GM13977 (cell line): Measurements from ENCODE around the gene ZNF423.
A peak's percentile ranks its signal among the peaks of the same experiment; 100 is the strongest.

Experiments
- DNase-seq: peaks from one replicate; pipeline ENCODE4 v3.0.0; 2012; ENCODE audit warnings: low spot score
- CTCF ChIP-seq: IDR thresholded peaks from 2 replicates; pipeline ENCODE4 v1.5.1; 2012; ENCODE audit warnings: mild to moderate bottlenecking, control low read depth; ENCODE audit not compliant: insufficient read depth; ENCODE audit errors: extremely low read depth, missing control alignments
- in situ Hi-C: fragments of 300-500 bp; cut with MboI; formaldehyde crosslinking; loops from one replicate; pipeline ENCODE4 v1.12.0; 2022; ENCODE audit warnings: low sequenced_read_pairs, low pct_unique_long_range_greater_than_20kb, mixed read lengths, inconsistent platforms; ENCODE audit not compliant: unreplicated experiment

The ZNF423 gene

DNA sequence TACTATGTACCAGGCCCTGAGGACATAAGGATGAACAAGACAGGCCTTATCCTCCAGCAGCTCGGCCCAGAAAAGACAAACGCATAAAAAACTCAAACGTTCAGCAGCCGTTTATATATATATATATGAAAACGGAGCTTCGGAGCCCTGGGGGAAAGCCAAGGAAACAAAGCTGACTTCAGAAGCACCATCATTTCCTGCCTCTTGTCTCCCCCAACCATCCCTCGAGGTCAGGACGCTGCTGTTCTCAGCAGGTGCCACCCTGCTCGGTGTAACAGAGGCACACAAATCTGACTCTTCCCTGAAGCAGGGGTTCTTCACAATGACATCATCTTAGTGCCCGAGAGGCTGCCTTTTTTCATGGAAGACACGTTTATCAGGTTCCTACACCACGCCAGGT is 146.9 kb downstream of the ZNF423 start:
- TF ChIP-seq CTCF, result no peak
- in situ Hi-C loops, result no loop called here
- DNase-seq, result no peak

DNA sequence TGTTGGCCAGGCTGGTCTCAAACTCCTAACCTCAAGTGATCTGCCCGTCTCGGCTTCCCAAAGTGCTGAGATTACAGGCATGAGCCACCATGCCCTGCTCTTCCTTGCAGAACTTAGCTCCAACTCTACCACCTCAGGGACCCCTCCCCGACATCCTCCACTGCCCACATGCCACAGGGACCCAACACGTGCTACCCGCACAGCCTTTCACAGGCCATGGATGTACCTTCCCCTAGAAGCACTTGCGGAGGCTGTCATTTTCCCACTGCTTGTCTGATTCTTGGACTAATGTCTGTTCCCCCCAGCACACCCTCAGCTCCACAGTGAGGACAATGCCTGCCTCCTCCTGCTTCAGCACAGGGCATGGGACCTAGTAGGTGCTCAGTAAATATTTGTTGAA is 147.4 kb downstream of the ZNF423 start:
- DNase-seq, result no peak
- TF ChIP-seq CTCF, result no peak
- in situ Hi-C loops, result no loop called here

- no peak for TF ChIP-seq CTCF
- no peak for DNase-seq
- in situ Hi-C loops, result no loop called here
These were observed 149.1 kb downstream of the ZNF423 start for GRCh38 chr16:49706620-49707355.

GRCh38 chr16:49704586-49705155 is 151.2 kb downstream of the ZNF423 start:
- in situ Hi-C loops, result no loop called here
- TF ChIP-seq CTCF, result peak; percentile 25
- no peak for DNase-seq

DNA sequence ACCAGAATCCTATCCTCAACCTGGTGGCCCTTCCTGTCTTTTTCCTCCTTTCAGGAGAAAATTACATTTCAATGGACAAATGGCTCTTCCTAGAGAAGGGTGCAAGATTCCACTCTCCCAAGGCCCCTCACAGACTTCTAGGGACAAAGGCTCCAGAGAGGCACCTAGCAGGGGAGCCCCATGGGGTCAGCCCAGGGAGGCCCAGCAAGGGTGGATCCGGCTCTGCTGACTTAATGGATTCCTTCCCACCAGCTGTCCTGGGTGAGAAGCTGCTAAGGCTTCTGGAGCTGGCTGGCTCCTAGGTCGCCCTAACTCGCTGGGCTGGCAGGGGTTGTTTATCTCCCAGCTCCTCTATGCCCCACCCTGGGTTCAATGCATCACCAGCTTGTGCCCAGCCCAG is 152.4 kb downstream of the ZNF423 start:
- in situ Hi-C loops, result no loop called here

GRCh38 chr16:49701789-49702494 is 154.0 kb downstream of the ZNF423 start:
- TF ChIP-seq CTCF, result no peak
- DNase-seq, result no peak
- in situ Hi-C loops, result no loop called here

More for the DNA sequence above, 152.4 kb downstream of the ZNF423 start:
- no peak for TF ChIP-seq CTCF
- no peak for DNase-seq
